Ishikawa (cell line): Measurements from ENCODE around the gene AP1B1.

Source experiments
- EGR1 ChIP-seq: IDR thresholded peaks from 2 replicates; pipeline ENCODE4 v1.6.1; 2012
- EP300 ChIP-seq: IDR thresholded peaks from 2 replicates; pipeline ENCODE4 v1.6.1; 2012; ENCODE audit warnings: borderline replicate concordance
- TAF1 ChIP-seq: IDR thresholded peaks from 2 replicates; pipeline ENCODE4 v1.6.1; 2012; ENCODE audit warnings: low read depth, mild to moderate bottlenecking

- no peak for TF ChIP-seq TAF1
- no peak for TF ChIP-seq EGR1
- no peak for TF ChIP-seq EP300
Measured at GRCh38 chr22:29326481-29326880, 61.9 kb downstream of the AP1B1 start.
